ENCODE results near the gene SKP1.
"Not testable (repeated sequence)": the region's sequence is repeated elsewhere in the genome, so short reads cannot be mapped to it uniquely, and the experiment has no call there.

Gene SKP1

DNA sequence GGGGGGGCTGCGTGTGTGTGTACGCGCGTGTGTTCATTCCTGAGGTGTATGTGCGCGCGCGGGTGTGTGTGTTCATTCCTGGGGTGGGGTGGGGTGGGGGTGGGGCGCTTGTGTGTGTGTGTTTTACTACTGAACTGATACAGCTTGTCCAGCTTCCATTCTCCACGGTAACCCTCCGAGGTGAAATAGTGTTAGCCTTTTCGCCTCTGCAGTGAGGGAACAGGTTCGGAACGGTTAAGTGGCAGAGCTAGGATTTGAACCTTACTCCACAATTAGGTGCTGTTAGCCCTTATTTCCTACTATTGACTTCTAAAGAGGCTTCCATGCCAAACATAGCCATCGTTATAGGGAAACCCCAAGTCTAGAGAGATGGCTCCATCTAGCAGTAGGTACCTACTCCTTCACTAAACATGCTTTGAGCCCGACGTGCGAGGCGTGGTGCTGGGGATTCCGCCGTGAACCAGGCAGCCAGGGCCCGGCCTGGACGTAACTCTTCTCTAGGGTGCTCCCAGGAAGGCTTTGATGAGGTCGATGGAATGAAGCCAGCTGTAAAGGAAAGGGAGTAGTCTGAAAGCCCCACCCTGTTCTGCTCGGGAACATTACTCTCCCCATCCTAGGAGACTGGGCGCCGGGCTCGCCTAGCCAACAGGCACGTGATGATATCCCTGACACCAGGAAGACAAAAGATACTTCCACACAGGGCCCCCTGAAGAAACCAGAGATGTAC is 782 bp upstream of the SKP1 start:
- peak; percentile 19 for DNase-seq

DNA sequence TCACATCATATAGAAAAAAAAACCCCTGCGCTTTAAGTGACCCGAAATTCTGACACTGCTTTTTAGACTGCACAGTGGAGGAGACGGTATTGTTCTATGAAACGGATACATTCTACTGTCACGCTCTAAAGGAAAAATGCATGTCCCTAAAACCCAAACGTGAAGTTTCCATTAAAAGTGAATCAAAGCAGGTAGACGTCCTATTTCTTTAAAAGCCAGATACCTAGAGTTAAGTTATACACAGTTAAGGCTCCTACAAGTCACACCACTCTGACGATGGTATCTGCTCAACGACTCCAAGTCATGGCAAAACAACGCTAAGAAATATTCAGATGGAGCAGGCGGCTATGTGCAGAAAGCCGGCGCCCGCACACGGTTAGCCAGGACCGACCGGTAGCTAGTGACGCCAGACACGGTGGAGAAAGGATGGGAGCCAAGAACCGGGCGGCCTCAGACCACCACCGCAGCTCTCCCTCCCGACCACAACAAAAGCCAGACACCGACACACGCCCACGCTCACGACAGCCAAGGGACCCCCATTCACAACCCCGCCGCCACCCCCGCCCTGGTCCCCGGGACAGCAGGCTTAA is 734 bp downstream of the SKP1 start:
- peak; percentile 27 for DNase-seq

DNA sequence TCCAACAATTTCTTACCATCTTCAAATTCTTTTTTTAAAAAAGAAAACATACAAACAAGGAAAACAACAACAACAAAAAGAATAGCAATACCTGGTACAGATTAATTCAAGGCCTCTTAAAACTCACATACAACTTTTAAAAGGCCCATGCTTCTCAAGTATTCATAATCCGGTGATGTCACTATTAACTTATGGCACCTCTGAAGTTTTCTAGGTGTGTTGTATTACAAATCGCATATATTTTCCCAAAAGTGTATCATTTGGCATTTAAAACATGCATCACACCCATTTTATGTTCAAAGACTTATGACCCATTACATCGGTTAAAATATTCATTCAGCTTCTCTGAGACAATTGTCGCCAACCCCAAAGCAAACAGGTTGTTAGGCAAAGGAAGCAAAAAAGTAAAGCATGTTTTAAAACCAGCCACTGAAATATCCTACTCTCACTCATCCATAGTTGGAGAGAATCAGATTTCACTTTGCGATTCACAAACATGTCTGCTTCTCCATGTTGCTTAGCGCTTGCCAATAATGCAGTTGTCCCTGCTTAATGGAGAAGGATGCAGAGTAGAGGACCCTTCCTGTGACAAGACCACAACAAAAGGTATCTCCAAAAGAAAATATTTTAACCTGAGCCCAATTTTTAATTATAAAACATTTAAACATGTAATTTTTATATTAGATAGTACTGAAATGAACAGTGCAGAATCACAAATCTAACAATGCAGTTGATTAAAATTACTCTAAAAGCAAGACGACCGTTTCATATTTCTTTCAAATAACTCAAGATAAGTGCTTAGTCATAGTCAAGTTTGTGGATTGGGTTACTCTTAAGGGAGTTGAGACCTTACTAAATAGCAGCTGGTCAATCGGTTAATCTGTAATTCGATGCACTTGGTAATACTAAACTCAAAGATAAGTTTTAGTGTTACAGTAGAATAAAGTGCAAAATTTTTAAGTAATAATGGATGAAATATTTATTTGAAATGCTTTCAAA is 1.6 kb downstream of the SKP1 start:
- DNase-seq: peak; percentile 40

DNA sequence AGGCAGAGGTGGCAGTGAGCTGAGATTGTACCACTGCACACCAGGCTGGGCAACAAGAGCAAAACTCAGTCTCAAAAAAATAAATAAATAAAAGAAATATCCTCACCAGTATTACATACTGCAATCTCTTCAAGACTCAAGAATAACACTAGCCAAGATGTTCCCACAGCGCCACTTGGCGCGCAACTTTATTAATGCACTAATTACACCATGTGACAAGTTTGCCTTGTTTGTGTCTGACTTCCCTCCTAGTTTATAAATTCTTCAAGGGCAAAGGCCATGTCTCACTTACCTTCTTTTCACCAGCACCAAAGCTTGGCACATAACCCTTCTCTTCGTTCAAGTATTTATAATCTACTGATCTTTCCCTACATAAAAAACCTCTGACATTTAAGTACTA is 4.8 kb downstream of the SKP1 start:
- DNase-seq: no peak

DNA sequence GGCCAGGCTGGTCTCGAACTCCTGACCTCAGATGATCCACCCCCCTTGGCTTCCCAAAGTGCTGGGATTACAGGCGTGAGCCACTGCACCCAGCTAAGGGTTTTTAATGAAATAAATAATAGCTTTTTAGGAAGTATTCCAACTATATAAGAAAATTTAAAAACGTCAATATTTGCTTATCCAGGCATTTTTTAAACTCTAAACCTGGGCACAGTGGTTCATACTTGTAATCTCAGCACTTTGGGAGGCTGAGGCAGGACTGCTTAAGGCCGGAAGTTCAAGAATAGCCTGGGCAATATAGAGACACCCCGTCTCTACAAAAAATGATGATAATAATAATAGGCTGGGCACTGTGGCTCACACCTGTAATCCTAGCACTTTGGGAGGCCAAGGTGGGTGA is 14.2 kb downstream of the SKP1 start:
- no peak for DNase-seq

DNA sequence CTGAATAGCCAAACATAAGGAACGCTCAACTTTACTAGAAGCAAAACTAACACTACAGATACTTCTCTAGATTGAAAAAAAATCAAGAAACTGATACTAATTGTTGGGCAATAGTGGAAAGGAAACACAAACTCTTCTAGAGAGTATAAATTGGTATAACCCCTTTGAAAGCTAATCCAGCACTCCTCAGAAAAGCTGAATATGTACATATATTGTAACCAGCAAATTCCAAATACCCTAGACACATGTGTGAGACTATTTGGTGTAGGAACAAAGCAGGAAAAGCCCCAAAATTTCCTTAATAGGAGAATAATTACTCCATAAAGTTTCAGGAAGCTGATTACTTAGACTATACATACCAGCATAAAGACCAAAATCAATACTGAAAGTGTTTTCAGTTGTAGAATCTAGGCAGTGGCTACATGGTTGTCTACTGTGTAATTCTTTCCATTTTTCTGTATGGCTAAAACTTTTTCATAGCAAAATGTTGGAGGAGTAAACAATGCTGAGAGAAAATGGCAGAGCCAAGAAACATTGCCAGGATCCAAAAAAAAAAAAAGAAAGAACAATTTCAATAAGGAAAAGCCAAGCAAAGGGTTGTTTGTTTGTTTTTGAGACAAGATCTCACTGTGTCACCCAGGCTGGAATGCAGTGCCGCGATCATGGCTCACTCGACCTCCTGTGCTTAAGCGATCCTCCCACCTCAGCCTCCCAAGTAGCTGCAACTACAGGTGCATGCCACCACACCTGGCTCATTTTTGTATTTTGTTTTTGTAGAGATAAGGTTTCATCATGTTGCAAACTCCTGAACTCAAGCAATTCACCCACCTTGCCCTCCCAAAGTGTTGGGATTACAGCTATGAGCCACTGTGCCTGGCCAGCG is 15.0 kb downstream of the SKP1 start:
- no peak for DNase-seq

DNA sequence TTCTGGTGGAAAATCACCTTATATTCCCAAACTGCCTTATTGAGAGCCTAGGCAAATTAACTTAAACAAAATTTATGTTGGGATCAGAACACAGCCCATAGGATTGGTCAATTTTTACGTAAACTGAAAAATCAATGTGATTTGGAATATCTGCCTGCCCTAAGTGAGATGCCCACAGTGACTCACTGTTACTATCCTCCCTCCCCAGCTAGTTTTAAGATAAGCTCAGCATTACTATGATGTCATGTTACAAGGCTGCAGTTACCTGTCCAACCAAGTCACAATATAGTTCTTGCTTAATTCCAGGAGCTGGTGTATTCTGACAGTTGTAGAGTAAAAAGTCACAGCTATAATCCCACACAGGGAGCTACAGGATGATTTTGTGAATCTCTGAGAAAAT is 23.1 kb downstream of the SKP1 start:
- no peak for DNase-seq

DNA sequence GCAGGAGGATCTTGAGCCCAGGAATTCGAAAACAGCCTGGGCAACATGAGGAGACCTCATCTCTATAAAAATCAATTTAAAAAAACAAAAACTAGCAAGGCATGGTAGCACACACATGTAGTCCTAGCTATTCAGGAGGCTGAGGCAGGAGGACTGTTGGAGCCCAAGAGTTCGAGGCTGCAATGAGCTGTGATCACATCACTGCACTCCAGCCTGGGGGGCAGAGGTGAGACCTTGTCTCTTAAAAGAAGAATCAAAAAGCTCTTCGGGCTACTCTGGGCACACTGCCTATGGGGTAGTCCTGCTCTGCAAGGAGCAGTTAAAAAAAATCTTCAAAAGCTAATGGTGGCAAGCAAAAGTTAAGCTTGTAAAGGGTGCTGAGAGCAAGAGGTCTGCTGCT is 23.5 kb downstream of the SKP1 start:
- no peak for DNase-seq

DNA sequence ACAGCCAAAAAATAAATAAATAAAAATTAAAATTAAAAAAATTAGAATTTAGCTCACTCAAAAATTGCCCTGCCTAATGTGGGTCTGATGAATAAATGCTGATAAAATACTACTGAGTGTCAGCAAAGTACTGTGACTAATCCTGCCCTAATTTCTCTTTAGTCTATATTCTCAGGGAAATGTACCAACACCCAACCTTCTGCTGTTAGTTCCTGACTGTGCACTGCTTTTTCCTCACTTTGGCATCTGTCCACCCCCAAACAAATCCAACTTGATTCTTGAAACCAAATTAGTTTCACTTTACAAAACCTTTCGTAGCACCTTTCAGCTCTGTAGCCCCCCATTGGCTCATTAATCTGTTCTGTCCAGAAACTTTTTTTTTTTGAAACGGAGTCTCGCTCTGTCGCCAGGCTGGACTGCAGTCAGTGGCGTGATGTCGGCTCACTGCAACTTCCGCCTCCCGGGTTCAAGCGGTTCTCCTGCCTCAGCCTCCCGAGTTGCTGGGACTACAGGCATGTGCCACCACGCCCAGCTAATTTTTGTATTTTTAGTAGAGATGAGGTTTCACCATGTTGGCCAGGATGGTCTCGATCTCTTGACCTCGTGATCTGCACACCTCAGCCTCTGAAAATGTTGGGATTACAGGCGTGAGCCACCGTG is 24.4 kb downstream of the SKP1 start:
- not testable (repeated sequence) for DNase-seq

DNA sequence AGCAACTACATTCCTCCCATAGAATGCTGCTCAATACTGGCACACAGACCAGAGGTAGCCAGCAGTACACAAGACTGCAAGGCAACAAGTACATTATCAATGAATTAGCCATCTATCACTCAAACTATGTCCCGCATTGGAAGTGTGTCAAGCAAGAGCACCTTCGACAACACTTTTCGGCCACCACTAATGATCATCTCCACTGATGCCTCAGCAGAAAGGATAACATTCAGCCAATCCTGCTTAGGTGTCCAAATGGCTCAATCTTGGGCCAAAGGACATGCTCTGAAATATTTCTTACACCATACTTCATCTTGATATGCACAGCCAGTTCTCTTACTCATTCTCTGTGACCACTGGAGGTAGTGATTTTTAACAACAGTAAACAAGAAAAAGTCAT is 25.0 kb downstream of the SKP1 start:
- no peak for DNase-seq

DNA sequence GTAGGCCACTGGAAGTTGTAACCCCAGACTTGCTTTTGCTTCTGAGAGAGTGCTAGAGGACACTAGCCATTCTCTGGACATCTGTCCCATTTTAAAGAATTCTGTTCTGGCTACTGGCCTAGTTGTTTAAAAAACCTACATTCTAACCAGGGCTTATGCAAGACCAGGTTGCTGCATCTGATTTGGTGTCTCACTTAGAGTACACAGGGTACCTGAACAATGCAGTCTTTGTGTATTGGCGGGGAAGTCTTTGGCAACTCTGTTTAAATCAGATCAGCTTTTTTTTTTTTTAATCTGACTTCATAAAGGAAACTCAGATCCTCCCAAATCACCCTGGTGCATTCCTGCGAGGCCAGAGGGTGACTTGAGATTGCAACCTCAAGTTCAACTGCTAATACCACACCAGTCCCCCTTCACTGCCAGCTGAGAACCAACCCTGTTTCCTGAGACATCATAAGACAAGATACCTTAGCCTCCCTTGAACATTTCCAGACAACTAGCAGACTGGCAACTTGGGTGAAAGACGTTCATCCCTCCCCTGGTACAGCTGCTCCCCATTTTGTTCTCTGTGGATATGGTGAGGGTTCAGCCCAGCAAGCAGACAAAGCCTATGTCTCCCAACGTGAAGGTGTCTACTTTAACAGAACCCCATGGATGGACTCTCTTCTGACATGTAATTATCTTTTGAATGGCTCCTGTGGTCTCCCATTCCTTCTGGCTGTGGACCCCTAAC is 27.0 kb downstream of the SKP1 start:
- no peak for DNase-seq

DNA sequence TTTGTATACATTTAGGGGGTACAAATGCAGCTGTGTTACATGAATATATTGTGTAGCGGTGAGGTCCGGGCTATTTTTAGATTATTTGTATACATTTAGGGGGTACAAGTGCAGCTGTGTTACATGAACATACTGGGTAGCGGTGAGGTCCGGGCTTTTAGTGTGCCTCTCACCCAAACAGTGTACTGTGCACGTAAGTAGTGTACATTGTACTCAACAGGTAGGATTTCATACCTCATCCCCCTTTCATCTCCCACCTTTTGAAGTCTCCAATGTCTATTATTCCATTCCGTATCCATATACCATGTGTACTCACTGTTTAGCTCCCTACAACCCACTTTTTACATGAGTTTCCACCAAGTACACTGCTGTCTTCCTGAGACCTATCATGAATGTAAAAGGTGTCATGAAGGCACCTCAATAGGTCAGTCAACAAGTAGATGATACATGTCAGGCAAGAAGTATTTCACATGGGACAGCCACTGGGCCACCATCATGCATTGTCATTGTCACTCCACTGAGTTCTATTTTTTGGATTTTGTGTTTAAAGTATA is 27.7 kb downstream of the SKP1 start:
- no peak for DNase-seq

DNA sequence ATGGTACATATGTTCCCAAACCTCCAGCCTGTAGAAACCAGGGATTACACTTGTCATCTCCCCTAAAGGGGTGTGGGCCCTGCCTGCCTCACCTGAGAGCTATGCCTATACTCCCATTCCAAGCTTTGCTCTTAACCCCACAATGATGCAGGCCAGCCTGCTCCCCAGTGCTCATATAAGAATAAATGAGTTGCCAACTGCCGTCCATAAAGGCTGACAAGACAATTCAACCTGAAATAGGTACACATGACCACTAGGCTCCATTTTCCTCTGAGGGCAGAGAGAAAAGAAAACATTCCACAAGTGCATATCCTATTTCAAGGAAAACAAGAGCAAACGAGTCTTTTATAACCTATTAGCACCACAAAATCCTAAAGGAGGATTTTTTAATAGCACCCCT is 28.4 kb downstream of the SKP1 start:
- DNase-seq: no peak

DNA sequence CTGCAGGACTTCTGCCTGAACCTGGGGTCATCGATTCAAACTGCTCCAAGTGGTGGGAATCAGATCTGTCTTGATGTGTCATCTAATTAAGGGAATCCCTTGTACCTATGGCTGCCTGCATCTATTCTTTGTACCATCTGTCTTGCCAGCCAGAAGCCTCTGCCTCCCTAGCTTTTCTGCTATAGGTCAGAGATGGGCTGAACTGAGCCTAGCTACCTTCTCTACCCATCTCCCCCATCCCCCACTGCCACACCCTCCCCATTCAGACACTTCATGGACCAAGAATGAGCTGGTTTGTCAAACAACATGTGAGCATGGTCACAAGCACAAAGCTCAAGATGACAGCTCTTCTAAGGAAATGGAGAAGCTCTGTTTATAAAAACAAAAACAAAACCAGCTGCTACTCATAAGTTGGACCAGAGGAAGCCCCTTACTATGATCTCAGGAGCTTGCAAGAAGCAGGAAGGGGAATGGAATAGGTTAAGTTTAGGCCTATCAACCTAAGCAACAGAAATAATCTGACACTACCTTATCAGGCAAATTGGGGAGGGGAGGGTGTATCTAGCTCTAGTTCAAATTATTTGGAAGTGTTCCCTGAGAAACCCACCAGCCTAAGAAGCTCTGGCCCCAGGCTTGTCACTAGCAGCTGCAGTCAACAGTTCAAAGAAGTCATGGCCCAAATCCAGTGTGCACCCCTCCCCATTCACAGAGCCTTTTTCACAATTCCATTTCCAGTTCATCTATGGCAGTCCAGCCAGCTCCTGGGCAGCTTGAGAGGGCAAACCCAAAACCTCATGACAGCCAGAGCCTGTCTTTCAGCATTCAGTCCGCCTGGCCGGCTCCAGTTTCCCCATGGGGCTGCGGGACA is 29.9 kb downstream of the SKP1 start:
- no peak for DNase-seq

DNA sequence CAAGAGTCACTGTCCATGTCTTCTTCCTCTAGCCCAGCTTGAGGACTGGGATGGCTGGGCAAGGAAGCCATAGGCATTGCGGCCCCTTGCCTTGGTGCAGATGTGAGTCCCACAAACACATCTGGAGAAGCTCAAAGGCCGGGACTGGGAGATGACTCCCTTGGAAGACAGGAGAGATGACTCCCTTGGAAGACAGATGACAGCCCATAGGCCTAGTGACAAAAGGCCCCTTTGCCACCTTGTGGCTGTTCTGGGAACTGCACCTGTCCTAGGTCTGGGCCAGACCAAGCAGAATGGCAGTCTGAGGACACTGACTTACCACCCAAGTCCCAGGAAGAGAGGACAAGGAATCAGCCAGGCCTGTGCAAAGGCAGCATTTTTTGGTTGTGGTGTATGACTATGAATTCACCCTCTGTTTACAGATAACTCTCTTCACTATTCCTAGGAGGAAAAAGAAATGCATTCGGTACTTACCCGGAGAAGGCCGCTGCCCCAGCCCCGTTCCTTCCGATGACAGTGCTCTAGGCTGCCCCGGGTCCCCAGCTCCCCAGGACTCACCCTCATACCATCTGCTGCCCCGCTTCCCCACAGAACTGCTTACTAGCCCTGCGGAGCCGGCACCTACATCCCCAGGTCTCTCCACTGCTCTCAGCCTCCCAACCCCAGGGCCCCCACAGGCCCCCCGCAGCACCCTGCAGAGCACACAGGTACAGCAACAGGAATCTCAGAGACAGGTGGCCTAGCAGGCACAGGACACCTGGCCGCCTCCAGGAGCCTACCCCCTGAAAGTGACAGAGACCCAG is 30.8 kb downstream of the SKP1 start:
- DNase-seq: peak; percentile 63

DNA sequence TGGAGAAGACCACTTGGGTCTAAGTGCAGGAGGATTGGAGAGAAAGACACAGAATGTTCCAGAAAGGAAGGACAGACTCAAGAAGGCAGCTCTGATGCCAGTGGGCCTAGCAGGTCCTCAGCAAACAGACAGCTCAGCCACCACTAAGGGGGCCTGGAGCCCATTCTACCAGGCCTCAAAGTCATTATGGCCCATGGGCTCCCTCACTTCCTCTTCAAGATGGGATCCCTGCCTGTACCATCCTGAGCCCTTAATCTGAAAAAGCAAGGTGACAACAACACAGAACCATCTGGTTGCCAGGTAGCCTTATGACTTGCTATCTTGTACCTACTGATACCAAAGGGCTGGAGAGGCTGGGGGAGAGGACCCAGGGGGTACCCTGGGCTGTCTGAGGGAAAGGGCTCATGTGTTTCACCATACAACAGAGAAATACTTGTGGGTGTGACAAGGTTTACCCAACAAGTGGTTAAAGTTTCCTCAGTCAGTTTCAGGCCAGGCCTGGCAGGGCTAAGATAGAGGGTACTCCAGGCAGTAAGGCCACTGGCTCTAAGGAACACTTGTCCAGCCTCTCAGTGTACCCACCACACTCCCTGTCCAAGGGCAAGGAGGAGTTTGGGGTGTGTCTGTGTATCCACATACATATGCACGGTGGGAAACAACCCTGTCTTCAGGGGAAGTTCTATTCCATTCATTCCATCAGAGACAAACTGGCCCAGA is 31.6 kb downstream of the SKP1 start:
- no peak for DNase-seq

DNA sequence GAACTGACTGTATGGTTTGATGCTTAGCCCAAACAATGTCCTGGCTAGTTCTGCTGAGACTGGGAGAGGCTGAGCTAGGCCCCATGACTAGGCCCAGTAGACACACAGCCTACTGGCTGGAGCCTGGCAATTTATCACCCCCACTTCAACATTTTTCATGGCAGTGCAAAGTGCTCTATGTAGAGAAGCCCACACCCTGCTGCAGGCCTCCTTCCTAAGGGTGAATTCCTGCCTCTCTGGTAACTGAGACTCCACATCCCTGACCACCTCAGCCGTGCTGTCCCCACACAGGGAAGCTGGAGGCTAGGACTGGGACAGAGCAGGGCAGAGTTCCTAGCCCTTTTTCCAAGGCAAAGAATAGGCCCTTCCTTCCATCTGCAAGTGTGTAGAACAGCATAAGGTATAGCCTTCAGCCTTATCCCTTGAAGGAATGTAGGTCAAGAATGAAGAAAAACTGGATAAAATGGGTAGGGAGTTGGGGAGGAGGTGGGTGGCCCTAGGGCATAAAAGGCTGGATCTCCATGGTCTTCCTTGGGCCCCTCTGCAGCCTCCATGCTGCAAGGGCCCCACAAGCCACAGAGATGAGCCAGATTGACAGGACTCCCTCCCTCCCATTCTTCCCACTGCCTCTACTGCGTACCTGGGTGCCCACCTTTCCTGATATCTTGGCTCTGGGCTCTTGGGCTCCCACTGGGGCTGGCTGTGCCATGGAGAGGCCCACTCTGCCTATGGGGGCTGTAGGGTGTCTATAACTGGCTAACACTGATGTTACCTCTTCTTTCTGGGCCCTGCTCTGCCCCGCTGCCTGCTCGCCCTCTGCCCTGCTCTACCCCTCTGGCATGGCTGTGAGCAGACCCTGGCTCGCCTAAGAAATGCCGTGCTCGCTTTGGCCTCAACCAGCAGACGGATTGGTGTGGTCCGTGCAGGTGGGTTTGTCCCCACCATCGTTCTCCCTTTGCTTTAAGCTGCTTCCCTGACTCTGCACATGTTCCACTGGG is 32.5 kb downstream of the SKP1 start:
- DNase-seq: no peak
